Activated CD4-positive, alpha-beta memory T cell treated with anti-CD3 and anti-CD28 coated beads for 36 hours (primary cell): Measurements from ENCODE around the gene PTGFRN. TPM values are rescaled to one million over a fixed set of nuclear protein-coding genes. Genes with fewer than 3 reads are reported as not detected.

ENCODE experiments used
- CTCF ChIA-PET: fragments of 350-600 bp; sonication (Branson Sonifier 250); formaldehyde crosslinking; loops from one replicate; lab custom pipeline; 2021; ENCODE audit warnings: antibody characterized with exemption, inconsistent platforms; lab: Charles Lee
- POLR2A ChIA-PET: fragments of 350-600 bp; sonication (Branson Sonifier 250); formaldehyde crosslinking; loops from one replicate; lab custom pipeline; 2021; ENCODE audit warnings: antibody characterized with exemption; lab: Charles Lee
- DNase-seq: peaks from one replicate; pipeline ENCODE4 v3.0.0-alpha.2; 2020
- H3K27ac Mint-ChIP-seq: one replicate; pipeline ENCODE4 v1.8.0; 2021; ENCODE audit warnings: mixed read lengths
- H3K27me3 Mint-ChIP-seq: one replicate; pipeline ENCODE4 v1.8.0; 2021; ENCODE audit warnings: mixed read lengths
- H3K36me3 Mint-ChIP-seq: one replicate; pipeline ENCODE4 v1.8.0; 2021; ENCODE audit warnings: mixed read lengths
- H3K4me1 Mint-ChIP-seq: one replicate; pipeline ENCODE4 v1.8.0; 2021; ENCODE audit warnings: low read depth, mixed read lengths
- H3K4me3 Mint-ChIP-seq: one replicate; pipeline ENCODE4 v1.8.0; 2021; ENCODE audit warnings: mild to moderate bottlenecking, mixed read lengths
- H3K9me3 Mint-ChIP-seq: one replicate; pipeline ENCODE4 v1.8.0; 2021; ENCODE audit warnings: mixed read lengths
- intact Hi-C: fragments of 100-400 bp; cut with micrococcal nuclease; formaldehyde crosslinking; loops from one replicate; pipeline ENCODE4 v1.15.1; 2023
- total RNA-seq, 2 experiments: library from RNA; stranded (reverse); gene quantifications; one replicate each; pipeline ENCODE4 v1.2.3, GENCODE V29; 2021

Gene PTGFRN
- total RNA-seq, 2 experiments from 2014 or later, result 13.5 to 14.2 TPM

DNA sequence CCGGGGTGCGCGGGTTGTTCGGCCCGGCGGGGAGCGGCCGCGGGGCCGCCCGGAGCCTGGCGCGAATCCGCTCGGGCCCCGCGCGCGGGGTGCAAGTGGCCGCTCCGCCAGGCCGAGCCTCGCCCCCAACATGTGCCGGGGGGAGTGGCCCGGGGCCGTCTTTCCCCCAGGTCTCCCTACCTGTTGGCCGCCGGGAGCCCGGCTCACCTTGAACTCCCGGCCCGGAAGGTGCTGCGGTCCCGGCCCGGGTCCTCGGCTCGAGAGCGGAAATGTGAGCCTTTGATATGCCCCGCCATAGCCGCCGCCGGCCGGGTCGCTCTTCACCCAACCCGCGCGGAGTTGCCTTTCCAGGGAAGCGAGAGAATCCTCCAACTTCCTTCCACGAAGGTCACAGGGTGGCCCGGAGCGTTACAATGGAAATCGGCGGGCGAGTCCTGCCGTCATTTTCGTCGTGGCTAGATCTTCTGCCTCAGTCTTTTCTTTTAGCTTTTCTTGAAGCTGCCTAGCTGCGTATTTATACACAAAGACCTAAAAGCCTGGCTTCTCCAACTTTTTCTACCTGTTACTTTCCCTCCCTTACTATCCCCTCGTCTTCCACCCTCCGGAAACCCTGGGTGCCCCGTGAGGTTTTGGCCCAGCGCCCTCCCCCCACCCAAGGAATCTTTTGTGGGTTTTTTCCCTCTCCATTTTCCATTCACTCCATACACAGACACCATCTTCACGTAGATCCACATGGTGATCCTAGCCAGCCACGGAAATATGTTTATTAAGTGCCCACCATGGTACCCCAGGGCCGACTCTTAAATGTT lies 867 bp downstream of the PTGFRN start:
- intact Hi-C loops, result loop anchor here (2.0 to 5.0 kb wide), 2 partner anchors 38 to 150 kb away; partner anchors contain the start of gene TTF2
- no peaks in the 10 kb centered on the region for H3K9me3 Mint-ChIP-seq
- no peaks in the 10 kb centered on the region for H3K27me3 Mint-ChIP-seq
- ChIA-PET POLR2A (interaction anchor here (0.6 to 1.2 kb wide), 2 partner anchors 26 to 146 kb away, joined by 3 to 4 read pairs; no protein-coding TSS in a partner anchor), CTCF (interaction anchor here (0.6 to 1.0 kb wide), 3 partner anchors 21 to 238 kb away, joined by 3 to 5 read pairs (median 3); no protein-coding TSS in a partner anchor)
- peaks cover 7% of the 10 kb centered on the region for H3K4me1 Mint-ChIP-seq
- H3K36me3 Mint-ChIP-seq, result no peaks in the 10 kb centered on the region
- no peak overlapping the region for H3K4me3 Mint-ChIP-seq
- no peak overlapping the region for H3K27ac Mint-ChIP-seq
- DNase-seq, result peak; percentile 53

DNA sequence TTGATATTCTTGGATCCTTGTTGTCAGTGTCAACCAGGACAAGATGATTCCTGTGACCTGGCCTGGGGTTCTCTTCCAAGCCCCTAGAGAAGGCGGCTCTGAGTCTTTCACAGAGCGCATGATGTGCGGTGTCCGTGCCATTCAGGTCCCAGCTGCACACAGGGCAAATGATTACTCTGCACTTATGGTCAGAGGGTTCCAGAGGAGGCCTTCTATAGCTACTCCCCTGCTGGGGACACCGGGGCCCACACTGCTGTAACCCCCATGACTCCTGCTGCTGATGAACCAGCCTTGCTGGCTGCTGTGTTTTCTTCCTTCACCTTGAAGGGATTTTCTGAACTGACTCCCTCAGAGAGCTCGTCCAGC lies 1.5 kb downstream of the PTGFRN start:
- POLR2A ChIA-PET, result interaction anchor here (0.6 to 1.2 kb wide), 2 partner anchors 27 to 147 kb away, joined by 3 to 4 read pairs; no protein-coding TSS in a partner anchor
- Mint-ChIP-seq H3K4me3 (no peak overlapping the region), H3K27me3 (no peaks in the 10 kb centered on the region), H3K9me3 (no peaks in the 10 kb centered on the region), H3K4me1 (peaks cover 7% of the 10 kb centered on the region), H3K36me3 (no peaks in the 10 kb centered on the region), H3K27ac (no peak overlapping the region)
- no peak for DNase-seq
- intact Hi-C loops, result loop anchor here (2.0 to 5.0 kb wide), 2 partner anchors 39 to 150 kb away; partner anchors contain the start of gene TTF2
- CTCF ChIA-PET, result interaction anchor here (0.6 to 1.3 kb wide), 4 partner anchors 20 to 238 kb away, joined by 3 to 5 read pairs (median 4); no protein-coding TSS in a partner anchor

DNA sequence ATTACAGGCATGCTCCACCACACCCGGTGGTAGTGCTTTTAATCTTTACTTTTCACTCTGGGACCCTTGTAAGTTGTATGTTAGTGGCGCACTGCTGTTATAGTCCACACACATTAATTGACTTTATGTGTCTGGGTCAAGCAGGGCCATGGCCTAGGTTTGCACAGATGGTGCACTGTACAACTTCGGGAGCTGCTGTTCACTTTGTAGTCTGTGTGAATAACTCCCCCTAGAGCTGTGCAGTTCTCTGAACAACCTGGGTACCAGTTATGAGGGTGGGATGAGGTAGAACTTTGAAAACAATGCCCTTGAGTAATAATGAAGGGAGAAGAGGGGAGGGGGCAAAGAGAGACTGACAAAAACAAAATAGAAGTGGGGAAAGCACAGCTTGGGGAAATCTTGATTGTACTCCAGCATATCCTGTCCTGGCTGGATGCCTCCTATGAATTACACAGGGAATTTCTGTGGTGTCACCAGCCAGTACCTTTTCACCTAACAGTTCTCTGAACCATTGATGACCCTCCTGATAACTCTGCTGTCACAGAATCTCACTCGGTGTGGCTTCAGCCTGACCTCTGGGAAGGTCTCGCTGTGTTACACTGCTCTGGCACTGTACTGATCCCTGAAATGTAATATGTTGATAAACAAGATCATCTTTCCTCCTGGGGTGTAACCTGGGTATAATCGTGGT lies 2.2 kb downstream of the PTGFRN start:
- CTCF ChIA-PET, result interaction anchor here (0.6 to 1.3 kb wide), 4 partner anchors 34 to 241 kb away, joined by 3 to 4 read pairs (median 4); no protein-coding TSS in a partner anchor
- DNase-seq, result no peak
- no peaks in the 10 kb centered on the region for H3K27me3 Mint-ChIP-seq
- no peaks in the 10 kb centered on the region for H3K9me3 Mint-ChIP-seq
- intact Hi-C loops, result loop anchor here (2.0 to 5.0 kb wide), 2 partner anchors 40 to 149 kb away; partner anchors contain the start of gene TTF2
- H3K27ac Mint-ChIP-seq, result no peak overlapping the region
- H3K36me3 Mint-ChIP-seq, result no peaks in the 10 kb centered on the region
- H3K4me3 Mint-ChIP-seq, result no peak overlapping the region
- POLR2A ChIA-PET, result no interaction called here
- peaks cover 7% of the 10 kb centered on the region for H3K4me1 Mint-ChIP-seq

- Mint-ChIP-seq H3K27me3 (no peaks in the 10 kb centered on the region), H3K9me3 (no peaks in the 10 kb centered on the region), H3K4me3 (no peak overlapping the region), H3K27ac (no peak overlapping the region), H3K36me3 (no peaks in the 10 kb centered on the region), H3K4me1 (peaks cover 7% of the 10 kb centered on the region)
- POLR2A ChIA-PET, result no interaction called here
- intact Hi-C loops, result loop anchor here (5.0 kb wide), 1 partner anchor 41 kb away; no protein-coding TSS in a partner anchor
- CTCF ChIA-PET, result no interaction called here
- DNase-seq, result no peak
These were observed 3.1 kb downstream of the PTGFRN start for GRCh38 chr1:116912846-116913245.

GRCh38 chr1:116913941-116914340 lies 4.2 kb downstream of the PTGFRN start:
- Mint-ChIP-seq H3K4me1 (peaks cover 7% of the 10 kb centered on the region), H3K4me3 (no peak overlapping the region), H3K27ac (no peak overlapping the region), H3K9me3 (no peaks in the 10 kb centered on the region), H3K27me3 (no peaks in the 10 kb centered on the region), H3K36me3 (no peaks in the 10 kb centered on the region)
- no peak for DNase-seq
- intact Hi-C loops, result loop anchor here (5.0 kb wide), 1 partner anchor 42 kb away; no protein-coding TSS in a partner anchor
- POLR2A ChIA-PET, result no interaction called here
- CTCF ChIA-PET, result no interaction called here

GRCh38 chr1:116914667-116915066 lies 5.0 kb downstream of the PTGFRN start:
- ChIA-PET CTCF (no interaction called here), POLR2A (no interaction called here)
- DNase-seq, result no peak
- intact Hi-C loops, result loop anchor here (5.0 kb wide), 1 partner anchor 42 kb away; no protein-coding TSS in a partner anchor
- H3K4me3 Mint-ChIP-seq, result no peak overlapping the region
- H3K27ac Mint-ChIP-seq, result no peak overlapping the region
- H3K4me1 Mint-ChIP-seq, result peaks cover 5% of the 10 kb centered on the region
- no peaks in the 10 kb centered on the region for H3K27me3 Mint-ChIP-seq
- no peaks in the 10 kb centered on the region for H3K9me3 Mint-ChIP-seq
- no peaks in the 10 kb centered on the region for H3K36me3 Mint-ChIP-seq

- H3K36me3 Mint-ChIP-seq, result no peaks in the 10 kb centered on the region
- H3K27ac Mint-ChIP-seq, result no peak overlapping the region
- POLR2A ChIA-PET, result no interaction called here
- CTCF ChIA-PET, result no interaction called here
- H3K4me3 Mint-ChIP-seq, result no peak overlapping the region
- H3K27me3 Mint-ChIP-seq, result no peaks in the 10 kb centered on the region
- no peaks in the 10 kb centered on the region for H3K9me3 Mint-ChIP-seq
- peaks cover 9% of the 10 kb centered on the region for H3K4me1 Mint-ChIP-seq
- no peak for DNase-seq
- intact Hi-C loops, result no loop called here
These were observed 5.5 kb downstream of the PTGFRN start for GRCh38 chr1:116915086-116915661.

- H3K9me3 Mint-ChIP-seq, result no peaks in the 10 kb centered on the region
- H3K36me3 Mint-ChIP-seq, result no peaks in the 10 kb centered on the region
- no peaks in the 10 kb centered on the region for H3K27me3 Mint-ChIP-seq
- DNase-seq, result no peak
- ChIA-PET CTCF (no interaction called here), POLR2A (no interaction called here)
- H3K4me1 Mint-ChIP-seq, result peaks cover 9% of the 10 kb centered on the region
- no peak overlapping the region for H3K4me3 Mint-ChIP-seq
- no peak overlapping the region for H3K27ac Mint-ChIP-seq
- intact Hi-C loops, result no loop called here
These were observed 6.3 kb downstream of the PTGFRN start for GRCh38 chr1:116916002-116916401.

- ChIA-PET POLR2A (no interaction called here), CTCF (no interaction called here)
- intact Hi-C loops, result no loop called here
These were observed 7.1 kb downstream of the PTGFRN start for GRCh38 chr1:116916533-116917445.

GRCh38 chr1:116918714-116919357 lies 9.1 kb downstream of the PTGFRN start:
- POLR2A ChIA-PET, result no interaction called here
- Mint-ChIP-seq H3K9me3 (no peaks in the 10 kb centered on the region), H3K27me3 (peaks cover 3% of the 10 kb centered on the region), H3K4me3 (no peak overlapping the region), H3K36me3 (no peaks in the 10 kb centered on the region), H3K27ac (no peak overlapping the region), H3K4me1 (peaks cover 9% of the 10 kb centered on the region)
- no peak for DNase-seq
- CTCF ChIA-PET, result no interaction called here
- intact Hi-C loops, result no loop called here

More at GRCh38 chr1:116916533-116917445, 7.1 kb downstream of the PTGFRN start:
- DNase-seq, result no peak
- H3K27me3 Mint-ChIP-seq, result no peaks in the 10 kb centered on the region
- no peaks in the 10 kb centered on the region for H3K36me3 Mint-ChIP-seq
- H3K9me3 Mint-ChIP-seq, result no peaks in the 10 kb centered on the region
- H3K4me1 Mint-ChIP-seq, result peaks cover 9% of the 10 kb centered on the region
- no peak overlapping the region for H3K27ac Mint-ChIP-seq
- no peak overlapping the region for H3K4me3 Mint-ChIP-seq

- no peak for DNase-seq
- intact Hi-C loops, result no loop called here
- H3K9me3 Mint-ChIP-seq, result no peaks in the 10 kb centered on the region
- ChIA-PET CTCF (no interaction called here), POLR2A (interaction anchor here (0.6 kb wide), 1 partner anchor 128 kb away, joined by 4 read pairs; no protein-coding TSS in a partner anchor)
- H3K27me3 Mint-ChIP-seq, result peaks cover 3% of the 10 kb centered on the region
- H3K27ac Mint-ChIP-seq, result no peak overlapping the region
- H3K4me3 Mint-ChIP-seq, result no peak overlapping the region
- peaks cover 7% of the 10 kb centered on the region for H3K4me1 Mint-ChIP-seq
- H3K36me3 Mint-ChIP-seq, result no peaks in the 10 kb centered on the region
These were observed 10.1 kb downstream of the PTGFRN start for GRCh38 chr1:116919802-116920201.
